HG02970 (cell line): ENCODE measurements around the gene PDHX.
"Not testable (repeated sequence)": the region's sequence is repeated elsewhere in the genome, so short reads cannot be mapped to it uniquely, and the experiment has no call there.

Source experiments
- ATAC-seq: cut with Tn5 transposase; IDR thresholded peaks from one replicate; pipeline ENCODE4 v1.9.1; 2021; ENCODE audit warnings: mild to moderate bottlenecking, moderate library complexity, moderate number of reproducible peaks; ENCODE audit not compliant: unreplicated experiment, low FRiP score

Gene PDHX

DNA sequence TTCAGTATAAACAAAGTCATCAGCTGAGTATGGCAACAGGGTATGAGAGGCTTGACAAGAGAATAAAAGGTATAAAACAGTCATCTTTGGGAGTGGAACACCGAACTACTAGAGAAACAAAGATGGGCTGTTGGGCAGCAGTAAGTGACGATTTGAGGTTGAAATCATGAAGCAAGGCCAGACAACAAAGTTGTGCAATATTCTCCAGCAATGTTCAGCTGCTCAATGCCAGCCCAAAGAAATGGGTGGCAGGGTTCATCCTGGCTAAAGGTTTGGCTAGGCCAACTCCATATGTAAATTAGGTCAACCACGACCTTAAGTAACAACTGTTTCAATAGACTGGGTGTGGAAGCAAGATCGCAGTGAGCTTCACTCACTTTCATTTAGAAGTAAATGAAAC, 6.5 kb upstream of the PDHX start:
- no peak for ATAC-seq

GRCh38 chr11:34910817-34911216, 5.6 kb upstream of the PDHX start:
- ATAC-seq = no peak

DNA sequence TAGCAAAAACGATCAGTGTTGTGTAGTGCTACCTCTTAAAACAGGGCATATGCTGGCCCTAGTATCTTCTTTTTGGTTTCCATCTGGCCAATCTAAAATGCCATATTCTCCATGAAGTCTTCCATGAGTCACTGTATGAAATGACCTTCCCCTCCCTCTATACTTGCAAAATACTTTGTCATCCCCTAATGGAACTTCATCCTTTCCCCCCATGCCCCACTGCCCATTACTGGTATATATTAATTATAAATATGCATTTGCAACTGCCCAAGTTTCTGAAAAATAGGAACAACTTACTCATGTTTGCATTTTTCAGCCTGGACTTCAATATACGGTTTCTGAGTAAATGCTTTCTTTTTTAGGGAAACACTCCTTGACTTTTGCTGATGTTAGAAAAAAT, 4.7 kb upstream of the PDHX start:
- ATAC-seq = no peak

GRCh38 chr11:34913556-34913955, 2.9 kb upstream of the PDHX start:
- not testable (repeated sequence) for ATAC-seq

DNA sequence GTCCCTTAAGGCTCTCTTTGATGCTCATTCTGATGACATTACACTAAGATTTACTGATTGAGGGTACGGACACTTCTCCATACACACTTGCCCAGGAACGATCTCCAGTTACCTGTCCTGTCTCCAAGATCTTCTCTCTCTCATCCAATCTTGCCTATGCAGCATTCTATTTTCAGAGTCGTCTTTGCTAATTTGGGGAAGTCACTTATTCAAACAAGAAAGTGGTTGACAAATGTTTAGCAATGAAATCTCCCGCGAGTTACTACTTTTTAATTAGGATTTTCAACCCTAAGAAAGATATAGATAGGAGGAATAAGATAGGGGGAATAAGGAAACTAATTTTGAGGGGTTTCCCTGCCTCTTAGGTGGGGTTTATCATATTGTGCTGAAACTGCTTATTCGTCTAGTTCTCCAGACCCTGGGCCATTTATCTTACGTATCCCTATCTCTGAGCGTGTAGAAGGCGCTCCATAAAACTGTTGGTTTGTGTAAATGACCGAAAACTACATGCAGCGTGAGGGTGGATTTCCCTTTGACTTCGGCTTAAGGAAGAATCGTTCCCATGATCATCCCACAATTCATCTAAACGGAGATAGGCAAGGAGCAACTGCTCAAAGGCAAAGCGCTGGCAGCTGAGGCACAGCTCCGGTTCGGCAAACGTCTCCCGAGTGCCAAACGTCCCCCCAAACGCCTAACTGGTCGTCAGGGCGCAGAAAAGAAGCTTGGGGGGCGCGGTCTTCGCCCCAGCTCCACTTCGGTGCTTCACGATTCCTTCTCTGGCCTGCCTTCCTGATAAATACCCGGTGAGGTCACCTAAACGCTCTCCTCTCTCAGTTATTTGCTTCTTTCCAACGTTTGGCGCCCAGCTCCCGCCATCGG, 1.0 kb upstream of the PDHX start:
- peak; percentile 2 for ATAC-seq

- no peak for ATAC-seq
These were observed 689 bp downstream of the PDHX start for GRCh38 chr11:34916843-34917770.

GRCh38 chr11:34921156-34921555, 4.7 kb downstream of the PDHX start:
- no peak for ATAC-seq

DNA sequence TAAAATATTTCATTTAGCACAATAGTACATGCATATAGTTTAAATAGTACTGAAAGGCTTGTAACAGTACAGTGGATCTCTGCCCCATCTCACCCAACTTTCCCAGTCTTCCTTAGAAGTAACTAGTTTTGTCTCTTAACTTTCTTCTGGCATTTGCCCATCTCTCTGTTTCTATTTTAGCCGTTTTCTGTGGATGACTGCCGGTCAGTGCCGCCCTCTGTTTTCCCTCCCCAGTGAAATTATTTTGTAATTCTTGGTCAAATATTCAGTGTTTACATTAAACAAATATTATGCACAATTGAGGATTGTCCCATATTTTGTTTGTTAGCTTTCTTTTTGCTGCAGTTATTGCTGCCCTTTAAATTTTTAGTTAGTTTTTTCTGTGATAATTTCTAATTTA, 8.3 kb downstream of the PDHX start:
- ATAC-seq = no peak

DNA sequence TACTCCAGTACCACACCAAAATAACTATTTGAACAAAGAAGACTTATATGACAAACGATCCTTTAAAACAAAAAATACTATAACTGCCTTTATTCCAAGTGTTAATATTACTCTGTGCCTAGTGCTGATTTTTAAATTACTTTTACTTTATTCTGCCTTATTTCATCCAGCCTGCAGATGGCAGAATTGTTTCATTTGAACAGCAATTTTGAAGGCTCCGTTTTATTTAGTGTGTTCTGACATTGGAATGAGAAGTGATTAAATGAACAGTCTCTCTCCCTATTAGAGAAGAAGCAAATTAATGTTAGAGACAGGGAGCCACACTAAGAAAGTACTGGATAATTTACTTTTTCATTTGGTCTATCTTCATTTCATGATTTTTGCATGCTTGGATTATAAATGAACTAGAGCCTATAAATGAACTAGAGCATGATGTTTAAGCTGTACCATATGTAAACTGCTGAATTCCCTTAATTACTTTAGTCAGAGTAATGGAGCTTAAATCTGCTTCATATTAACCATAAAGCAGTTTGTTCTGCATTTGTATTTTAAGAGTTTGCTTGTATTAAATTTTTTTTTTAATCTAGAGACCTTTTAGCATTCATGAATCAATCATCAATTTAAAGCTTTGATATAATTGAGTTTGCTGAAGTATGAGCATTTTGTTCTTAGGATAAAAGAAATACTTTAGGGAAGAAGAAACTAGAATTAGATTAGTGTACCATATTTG, 9.8 kb downstream of the PDHX start:
- no peak for ATAC-seq

DNA sequence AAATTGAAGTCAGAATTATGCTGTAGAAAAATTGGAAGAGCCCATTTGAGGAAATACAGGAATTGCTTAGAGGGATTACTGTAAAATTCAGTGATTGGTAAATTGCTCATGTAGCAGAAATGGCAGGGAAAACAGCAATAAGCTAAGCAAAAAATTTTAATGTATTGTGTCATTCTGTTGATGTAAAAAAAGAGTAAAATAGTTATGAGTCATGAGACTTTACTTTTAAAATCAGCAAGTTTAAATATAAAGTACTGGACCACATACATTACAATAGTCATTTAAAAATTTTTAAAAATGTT, 10.4 kb downstream of the PDHX start:
- no peak for ATAC-seq

DNA sequence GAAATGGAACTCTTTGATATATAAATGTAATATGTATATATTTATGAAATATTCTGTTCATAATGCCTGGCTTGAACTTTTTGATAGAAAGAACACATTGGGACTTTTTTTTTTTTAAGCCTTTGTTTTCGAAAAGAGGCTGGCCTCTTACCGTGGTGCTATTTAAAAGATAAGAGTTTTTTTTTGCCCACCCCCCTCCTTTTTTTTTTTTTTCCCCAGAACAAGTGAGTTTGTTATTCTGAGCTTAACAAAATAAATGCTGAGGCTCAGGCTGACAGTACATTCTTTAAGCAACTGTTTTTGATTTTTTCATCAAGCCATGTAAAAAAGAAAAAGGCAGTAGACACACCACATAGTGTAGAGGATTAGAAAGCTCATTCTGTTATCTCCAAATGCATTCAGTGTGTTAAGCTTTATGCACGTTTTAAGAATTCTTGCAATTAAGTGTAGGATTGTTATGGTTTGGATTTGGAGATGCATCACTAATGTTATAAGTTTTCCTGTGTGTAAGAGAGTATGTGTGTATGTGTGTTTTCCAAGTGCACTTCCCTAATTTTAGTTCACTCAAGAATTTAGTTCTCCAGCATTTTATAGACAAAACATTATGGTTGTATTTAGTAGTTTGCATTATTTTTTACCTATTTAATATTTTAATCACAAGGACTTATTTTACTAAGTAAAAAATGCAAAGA, 12.0 kb downstream of the PDHX start:
- ATAC-seq = no peak

DNA sequence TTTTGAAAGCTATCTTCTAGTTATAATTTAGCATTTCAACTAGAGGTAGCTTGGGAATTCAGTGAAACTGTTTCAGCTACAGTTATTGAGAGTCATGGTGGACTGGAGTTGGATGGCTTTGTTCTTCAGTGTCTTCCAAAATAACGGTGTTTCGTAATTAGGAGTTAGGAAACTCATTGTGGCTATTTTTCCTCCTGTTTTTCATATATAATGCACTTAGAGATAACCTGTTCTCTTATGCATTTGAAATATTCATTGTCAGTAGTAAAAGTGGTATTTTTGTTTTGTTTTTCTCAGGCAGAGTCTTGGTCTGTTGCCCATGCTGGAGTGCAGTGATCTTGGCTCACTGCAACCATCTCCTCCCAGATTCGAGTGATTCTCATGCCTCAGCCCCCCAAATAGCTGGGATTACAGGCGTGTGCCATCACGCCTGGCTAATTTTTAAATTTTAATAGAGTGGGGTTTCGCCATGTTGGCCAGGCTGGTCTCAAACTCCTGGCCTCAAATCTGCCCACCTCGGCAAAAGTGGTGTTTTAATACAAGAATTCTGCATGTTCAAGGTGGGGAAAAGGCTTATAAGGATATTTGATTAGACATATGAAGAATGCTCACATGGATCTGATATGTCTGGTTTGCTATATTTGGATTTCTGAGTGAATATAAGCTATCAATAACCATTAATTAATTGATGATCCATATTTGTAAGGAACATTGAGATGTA, 12.7 kb downstream of the PDHX start:
- no peak for ATAC-seq

DNA sequence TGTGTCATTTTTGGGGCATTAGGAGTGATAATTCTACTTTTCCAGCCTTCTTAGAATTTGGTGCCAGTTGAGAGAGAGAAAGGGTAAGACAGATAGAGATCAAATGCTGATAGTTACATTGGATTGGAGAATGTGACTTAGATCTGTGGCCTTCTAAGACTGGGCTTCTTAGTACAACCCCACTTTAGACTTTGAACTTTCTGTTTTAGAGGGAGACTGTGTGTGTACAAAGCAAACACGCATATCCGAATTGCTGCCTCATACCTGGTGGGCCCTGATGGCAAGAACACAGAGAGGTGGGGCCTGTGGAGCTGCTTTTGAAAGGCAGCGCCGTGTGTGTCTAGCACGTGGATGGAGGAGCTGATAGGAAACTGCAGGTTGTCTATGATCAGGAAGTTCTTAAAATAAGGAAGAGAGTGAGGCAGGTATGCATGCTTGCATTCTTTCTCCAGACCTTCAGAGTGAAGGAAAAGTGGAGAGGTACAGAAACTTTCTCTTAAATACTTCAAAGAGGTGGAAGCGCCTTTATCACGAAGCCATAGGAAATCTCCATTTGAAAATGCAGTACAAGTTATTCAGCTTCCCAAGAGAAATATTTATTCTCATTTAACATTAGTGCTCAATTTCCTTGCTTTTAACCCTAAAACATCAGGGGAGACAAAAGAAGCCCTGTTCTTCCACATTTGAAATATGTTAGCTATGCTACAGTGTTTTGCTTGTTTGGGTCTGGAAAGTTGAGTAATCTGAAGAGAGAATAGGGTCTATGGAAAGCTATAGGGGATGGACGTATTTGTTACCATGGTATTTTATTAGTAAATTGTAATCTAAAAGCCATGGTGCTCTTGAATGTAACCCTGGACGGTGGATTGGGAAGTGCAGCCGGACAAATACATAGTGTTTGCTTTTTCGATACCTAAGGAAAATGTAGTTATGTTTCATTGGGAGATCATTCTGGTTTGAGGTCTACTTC, 13.7 kb downstream of the PDHX start:
- no peak for ATAC-seq

GRCh38 chr11:34936945-34937629, 20.7 kb downstream of the PDHX start:
- ATAC-seq = no peak

DNA sequence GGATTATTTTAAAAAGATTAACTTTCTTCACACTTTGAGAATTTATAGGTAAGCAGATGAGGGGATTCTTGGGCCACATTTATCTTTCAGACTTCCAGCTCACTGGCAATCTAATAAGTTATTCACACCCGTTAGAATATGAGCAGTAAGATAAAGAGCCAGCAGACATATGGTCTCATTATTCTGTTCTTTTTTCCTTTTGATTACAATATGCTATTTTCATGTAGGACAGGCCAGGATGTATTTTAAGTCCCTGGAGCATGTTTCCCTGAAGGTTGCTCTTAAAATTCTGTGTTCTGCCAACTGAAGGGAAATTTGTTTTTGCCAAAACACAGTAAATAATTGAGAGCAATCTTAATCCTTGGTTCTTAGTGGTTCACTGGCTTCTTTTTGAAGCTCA, 22.2 kb downstream of the PDHX start:
- no peak for ATAC-seq

DNA sequence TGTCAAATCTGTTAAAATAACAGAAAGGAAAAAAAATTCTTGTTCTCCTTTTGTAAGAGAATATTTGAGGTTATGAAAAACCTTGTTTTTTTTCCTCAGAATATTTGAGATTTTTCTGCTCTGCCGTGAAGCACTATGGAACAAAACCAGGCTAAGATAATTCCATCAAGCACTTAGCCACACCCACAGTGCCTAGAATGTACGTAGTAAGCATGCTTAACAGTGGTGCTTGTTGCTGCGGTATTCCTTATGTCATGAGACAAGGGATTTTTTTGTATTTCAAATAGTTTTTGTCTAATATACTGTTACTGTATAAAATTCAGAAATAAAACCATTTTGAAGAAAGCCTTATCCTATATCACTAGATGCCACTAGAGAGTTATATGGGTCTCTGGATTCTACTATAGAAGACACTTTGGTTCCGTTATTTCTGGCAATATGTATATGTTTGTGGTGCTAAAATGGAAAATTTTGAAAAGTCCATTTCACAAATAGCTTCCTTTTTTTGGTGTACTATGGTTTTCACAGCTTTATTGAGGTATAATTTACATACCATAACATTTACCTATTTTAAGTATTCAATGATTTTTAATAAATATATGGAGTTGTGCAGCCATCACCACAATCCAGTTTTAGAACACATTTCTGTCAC, 23.7 kb downstream of the PDHX start:
- ATAC-seq = no peak

- no peak for ATAC-seq
These were observed 25.3 kb downstream of the PDHX start for GRCh38 chr11:34941688-34942087.

GRCh38 chr11:34944692-34945091, 28.3 kb downstream of the PDHX start:
- no peak for ATAC-seq
